HCT116 (cell line): Measurements from ENCODE around the gene CCDC157.

Source experiments
- CBX3 ChIP-seq: IDR thresholded peaks from 2 replicates; pipeline ENCODE4 v1.6.1; 2012; ENCODE audit warnings: low read depth
- EGR1 ChIP-seq: IDR thresholded peaks from 2 replicates; pipeline ENCODE4 v1.6.1; 2012; ENCODE audit warnings: low read depth
- ELF1 ChIP-seq: IDR thresholded peaks from 2 replicates; pipeline ENCODE4 v1.6.1; 2012; ENCODE audit warnings: low read depth, borderline replicate concordance
- EZH2 ChIP-seq: fragments of 200-600 bp; sonication (generic); IDR thresholded peaks from 2 replicates; pipeline ENCODE4 v1.6.1; 2017; ENCODE audit warnings: antibody characterized with exemption, mixed run types
- EZH2phosphoT487 ChIP-seq: fragments of 200-600 bp; IDR thresholded peaks from 2 replicates; pipeline ENCODE4 v1.6.1; 2018; ENCODE audit warnings: antibody characterized with exemption, borderline replicate concordance
- JUND ChIP-seq: IDR thresholded peaks from 2 replicates; pipeline ENCODE4 v1.6.1; 2012
- POLR2A ChIP-seq: IDR thresholded peaks from 2 replicates; pipeline ENCODE4 v1.7.0; 2011; ENCODE audit warnings: borderline replicate concordance; ENCODE audit not compliant: insufficient read depth, insufficient read length; ENCODE audit errors: extremely low read depth
- POLR2AphosphoS5 ChIP-seq: IDR thresholded peaks from 2 replicates; pipeline ENCODE4 v1.6.1; 2011; ENCODE audit warnings: mild to moderate bottlenecking, low read depth, low read length, moderate library complexity
- RAD21 ChIP-seq: IDR thresholded peaks from 2 replicates; pipeline ENCODE4 v1.6.1; 2012; ENCODE audit warnings: low read depth, mild to moderate bottlenecking
- SIN3A ChIP-seq: IDR thresholded peaks from 2 replicates; pipeline ENCODE4 v1.6.1; 2012; ENCODE audit warnings: low read depth
- SP1 ChIP-seq: IDR thresholded peaks from 2 replicates; pipeline ENCODE4 v1.6.1; 2012; ENCODE audit warnings: low read depth
- TCF7L2 ChIP-seq: IDR thresholded peaks from 2 replicates; pipeline ENCODE4 v1.7.0; 2011; ENCODE audit warnings: borderline replicate concordance, inconsistent platforms; ENCODE audit not compliant: insufficient read depth, insufficient read length; ENCODE audit errors: extremely low read depth
- TF ChIP-seq, protein P1 (sequence below), 3 experiments: fragments of 200-600 bp in 1 of 3; sonication (generic) in 1 of 3; IDR thresholded peaks in 2 of 3; conservative IDR thresholded peaks in 1 of 3; 2 replicates each; pipeline ENCODE4 v1.5.1; 2012 to 2017; ENCODE audit warnings: low read depth in 2 of 3, low read length in 2 of 3, antibody characterized with exemption in 1 of 3, borderline replicate concordance in 1 of 3, control low read depth in 1 of 3, mild to moderate bottlenecking in 1 of 3, mixed read lengths in 1 of 3, mixed run types in 1 of 3, moderate library complexity in 1 of 3; ENCODE audit not compliant: insufficient read depth in 1 of 3

GRCh38 chr22:30348809-30349208 is 8.0 kb upstream of the CCDC157 start:
- no peak for TF ChIP-seq ELF1
- TF ChIP-seq JUND, result no peak
- TF ChIP-seq, protein P1, sequence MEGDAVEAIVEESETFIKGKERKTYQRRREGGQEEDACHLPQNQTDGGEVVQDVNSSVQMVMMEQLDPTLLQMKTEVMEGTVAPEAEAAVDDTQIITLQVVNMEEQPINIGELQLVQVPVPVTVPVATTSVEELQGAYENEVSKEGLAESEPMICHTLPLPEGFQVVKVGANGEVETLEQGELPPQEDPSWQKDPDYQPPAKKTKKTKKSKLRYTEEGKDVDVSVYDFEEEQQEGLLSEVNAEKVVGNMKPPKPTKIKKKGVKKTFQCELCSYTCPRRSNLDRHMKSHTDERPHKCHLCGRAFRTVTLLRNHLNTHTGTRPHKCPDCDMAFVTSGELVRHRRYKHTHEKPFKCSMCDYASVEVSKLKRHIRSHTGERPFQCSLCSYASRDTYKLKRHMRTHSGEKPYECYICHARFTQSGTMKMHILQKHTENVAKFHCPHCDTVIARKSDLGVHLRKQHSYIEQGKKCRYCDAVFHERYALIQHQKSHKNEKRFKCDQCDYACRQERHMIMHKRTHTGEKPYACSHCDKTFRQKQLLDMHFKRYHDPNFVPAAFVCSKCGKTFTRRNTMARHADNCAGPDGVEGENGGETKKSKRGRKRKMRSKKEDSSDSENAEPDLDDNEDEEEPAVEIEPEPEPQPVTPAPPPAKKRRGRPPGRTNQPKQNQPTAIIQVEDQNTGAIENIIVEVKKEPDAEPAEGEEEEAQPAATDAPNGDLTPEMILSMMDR (IDR thresholded peaks at IDR 0.05 in 2 of 3, conservative IDR thresholded peaks at IDR 0.05 in 1 of 3; ENCODE audit: borderline replicate concordance in 1 of 3, insufficient read depth in 1 of 3, low read depth in 2 of 3, low read length in 2 of 3), result no peak
- no peak for TF ChIP-seq POLR2A
- no peak for TF ChIP-seq SIN3A
- TF ChIP-seq EZH2, result no peak
- no peak for TF ChIP-seq POLR2AphosphoS5
- TF ChIP-seq EGR1, result no peak
- no peak for TF ChIP-seq RAD21
- TF ChIP-seq TCF7L2, result no peak
- no peak for TF ChIP-seq CBX3
- no peak for TF ChIP-seq SP1
- TF ChIP-seq EZH2phosphoT487, result no peak
